GM12874 (cell line): ENCODE measurements around the gene LHPP.

Experiments used
- TF ChIP-seq, protein P1 (sequence below): IDR thresholded peaks from 2 replicates; pipeline ENCODE4 v1.5.1; 2011; ENCODE audit warnings: low read depth, mild to moderate bottlenecking, control low read depth, low read length, moderate library complexity; ENCODE audit not compliant: insufficient read depth

LHPP gene

GRCh38 chr10:124644771-124645415 is 183.3 kb downstream of the LHPP start:
- TF ChIP-seq, protein P1, sequence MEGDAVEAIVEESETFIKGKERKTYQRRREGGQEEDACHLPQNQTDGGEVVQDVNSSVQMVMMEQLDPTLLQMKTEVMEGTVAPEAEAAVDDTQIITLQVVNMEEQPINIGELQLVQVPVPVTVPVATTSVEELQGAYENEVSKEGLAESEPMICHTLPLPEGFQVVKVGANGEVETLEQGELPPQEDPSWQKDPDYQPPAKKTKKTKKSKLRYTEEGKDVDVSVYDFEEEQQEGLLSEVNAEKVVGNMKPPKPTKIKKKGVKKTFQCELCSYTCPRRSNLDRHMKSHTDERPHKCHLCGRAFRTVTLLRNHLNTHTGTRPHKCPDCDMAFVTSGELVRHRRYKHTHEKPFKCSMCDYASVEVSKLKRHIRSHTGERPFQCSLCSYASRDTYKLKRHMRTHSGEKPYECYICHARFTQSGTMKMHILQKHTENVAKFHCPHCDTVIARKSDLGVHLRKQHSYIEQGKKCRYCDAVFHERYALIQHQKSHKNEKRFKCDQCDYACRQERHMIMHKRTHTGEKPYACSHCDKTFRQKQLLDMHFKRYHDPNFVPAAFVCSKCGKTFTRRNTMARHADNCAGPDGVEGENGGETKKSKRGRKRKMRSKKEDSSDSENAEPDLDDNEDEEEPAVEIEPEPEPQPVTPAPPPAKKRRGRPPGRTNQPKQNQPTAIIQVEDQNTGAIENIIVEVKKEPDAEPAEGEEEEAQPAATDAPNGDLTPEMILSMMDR = peak; percentile 21; the same call in 1 of the 2 replicates

DNA sequence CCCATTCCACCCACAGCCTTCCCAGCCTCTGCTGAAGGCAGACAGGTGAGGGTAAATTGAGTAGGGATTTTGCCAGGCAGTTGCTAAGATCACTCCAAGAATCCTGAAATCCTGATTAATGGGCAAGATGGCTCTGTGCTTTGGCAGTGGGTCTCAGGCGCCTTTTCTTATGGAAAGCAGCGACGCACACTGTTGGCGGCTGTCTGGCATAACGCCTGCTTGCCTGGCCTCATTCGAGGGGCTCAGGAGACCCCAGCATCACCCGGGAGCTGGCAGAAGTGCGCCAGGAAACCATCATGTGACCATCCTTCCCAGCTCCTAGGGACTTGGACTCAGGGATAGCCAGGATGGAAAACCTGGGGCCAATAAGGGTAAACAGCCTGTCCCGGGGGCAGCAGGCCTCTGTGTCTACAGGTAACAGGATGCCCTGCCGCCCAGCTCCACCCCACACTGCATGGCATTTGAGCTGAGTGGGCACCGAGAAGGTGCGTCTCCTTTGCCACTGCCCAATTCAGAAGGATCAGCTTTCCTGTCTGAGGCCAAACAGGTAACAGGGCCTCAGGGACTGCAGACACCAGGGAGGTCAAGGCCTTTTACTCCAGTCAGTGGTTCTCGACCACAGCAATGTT is 184.0 kb downstream of the LHPP start:
- TF ChIP-seq, protein P1 = no peak

- TF ChIP-seq, protein P1 = no peak
Observed at GRCh38 chr10:124646483-124647352, 185.1 kb downstream of the LHPP start.

GRCh38 chr10:124647421-124648130 is 186.0 kb downstream of the LHPP start:
- TF ChIP-seq, protein P1 = peak; percentile 32; the same call in 1 of the 2 replicates

- TF ChIP-seq, protein P1 = no peak
Observed at GRCh38 chr10:124648131-124648475, 186.5 kb downstream of the LHPP start.

DNA sequence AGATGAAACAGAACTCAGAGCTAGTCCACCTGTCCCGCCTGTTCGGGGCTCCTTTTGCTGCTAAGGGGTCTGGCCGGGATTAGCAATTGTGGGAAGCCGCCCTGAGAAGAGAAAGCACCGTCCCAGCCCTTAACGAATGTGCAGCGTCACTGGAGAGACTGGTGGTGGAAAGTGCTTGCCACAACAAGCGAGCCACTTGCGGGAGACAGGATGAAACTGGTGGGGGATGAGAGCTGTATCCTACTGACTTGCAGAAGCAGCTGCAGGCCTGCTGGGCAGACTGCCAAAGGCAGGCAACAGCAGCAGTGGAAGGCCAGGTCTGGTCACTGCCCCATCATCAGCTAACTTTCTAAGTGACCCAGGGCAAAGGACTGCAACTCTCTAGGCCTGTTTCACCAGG is 187.1 kb downstream of the LHPP start:
- TF ChIP-seq, protein P1 = no peak

DNA sequence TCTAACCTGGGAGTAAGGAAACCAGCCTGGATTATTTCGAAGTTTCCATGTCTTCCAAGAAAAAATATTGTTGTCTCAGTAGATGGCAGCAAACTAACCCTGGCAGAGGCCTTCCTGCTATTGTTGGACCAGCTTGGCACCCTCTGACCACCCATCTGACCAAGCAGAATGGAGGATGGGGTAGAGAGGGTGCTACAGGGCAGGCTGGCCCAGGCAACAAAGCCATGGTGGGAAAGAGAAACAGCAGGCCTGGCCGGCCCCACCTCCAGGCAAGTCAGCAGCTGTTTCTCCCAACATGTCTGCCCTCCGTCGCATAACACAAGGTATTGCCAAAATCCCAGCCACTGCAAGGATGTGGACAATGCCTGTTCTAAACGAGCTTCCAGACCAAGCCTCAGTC is 187.6 kb downstream of the LHPP start:
- TF ChIP-seq, protein P1 = no peak
